Measurements from ENCODE around the gene NFKB1.

NFKB1 gene

DNA sequence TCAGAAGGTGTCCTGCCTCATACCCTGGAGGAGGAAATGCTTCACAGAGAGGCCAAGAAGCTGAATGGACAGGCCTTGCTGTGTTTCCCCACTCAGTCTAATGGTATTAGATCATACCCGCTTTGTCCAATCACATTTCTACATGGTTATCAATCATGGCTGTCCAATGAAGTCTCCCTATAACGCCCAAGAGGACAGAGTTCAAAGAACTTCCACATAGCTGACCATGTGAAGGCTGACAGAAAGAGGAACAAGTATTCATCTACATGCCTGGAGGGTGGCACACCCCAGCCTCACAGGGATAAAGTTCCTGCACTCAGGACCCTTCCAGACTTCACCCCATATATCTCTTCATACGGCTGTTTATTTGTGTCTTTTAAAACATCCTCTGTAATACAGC is 136.2 kb downstream of the NFKB1 start:
- no CpG with 5 or more reads among the region's 3 CpGs for WGBS (ENCODE audit: extremely low coverage, insufficient coverage, low lambda C conversion rate)

GRCh38 chr4:102638621-102639020 is 137.5 kb downstream of the NFKB1 start:
- DNase-seq, result no peak
- Histone ChIP-seq H3K27ac (ENCODE audit: low read depth, low read length) (no peak overlapping the region), H3K56ac (ENCODE audit: low read length) (no peak overlapping the region), H4K8ac (ENCODE audit: low read depth, low read length) (no peak overlapping the region), H3K23ac (ENCODE audit: low read length) (no peak overlapping the region), H2BK5ac (ENCODE audit: low read length) (no peak overlapping the region), H3K27me3 (ENCODE audit: insufficient read depth, low read length, poor library complexity) (no peaks in the 10 kb centered on the region), H3K9ac (ENCODE audit: low read length) (no peak overlapping the region), H3K79me2 (ENCODE audit: control insufficient read depth, insufficient read depth, low read length) (no peaks in the 10 kb centered on the region), H3K4me3 (ENCODE audit: low read length) (no peak overlapping the region), H4K5ac (ENCODE audit: low read length) (no peak overlapping the region), H3K36me3 (ENCODE audit: control insufficient read depth, insufficient read depth, low read length) (no peaks in the 10 kb centered on the region), H3K79me1 (ENCODE audit: low read length) (no peaks in the 10 kb centered on the region), H2AK5ac (ENCODE audit: low read length) (no peak overlapping the region), H3K18ac (ENCODE audit: low read length) (no peak overlapping the region), H3K4ac (ENCODE audit: low read depth, low read length) (no peak overlapping the region), H2BK120ac (ENCODE audit: low read depth, low read length) (no peak overlapping the region), H3K4me1 (ENCODE audit: control insufficient read depth, low read depth, low read length) (no peaks in the 10 kb centered on the region), H2BK15ac (replicated peaks; ENCODE audit: low read depth) (no peak overlapping the region), H3K4me2 (ENCODE audit: low read length) (no peak overlapping the region)
- WGBS (ENCODE audit: extremely low coverage, insufficient coverage, low lambda C conversion rate), result no CpG with 5 or more reads among the region's 1 CpG

More for the DNA sequence above, 136.2 kb downstream of the NFKB1 start:
- Histone ChIP-seq H2AK5ac (ENCODE audit: low read length) (no peak overlapping the region), H4K5ac (ENCODE audit: low read length) (no peak overlapping the region), H3K18ac (ENCODE audit: low read length) (no peak overlapping the region), H3K79me1 (ENCODE audit: low read length) (no peaks in the 10 kb centered on the region), H3K4ac (ENCODE audit: low read depth, low read length) (no peak overlapping the region), H2BK5ac (ENCODE audit: low read length) (no peak overlapping the region), H3K27me3 (ENCODE audit: insufficient read depth, low read length, poor library complexity) (no peaks in the 10 kb centered on the region), H3K4me1 (ENCODE audit: control insufficient read depth, low read depth, low read length) (no peaks in the 10 kb centered on the region), H4K8ac (ENCODE audit: low read depth, low read length) (no peak overlapping the region), H3K9ac (ENCODE audit: low read length) (no peak overlapping the region), H3K4me3 (ENCODE audit: low read length) (no peak overlapping the region), H3K27ac (ENCODE audit: low read depth, low read length) (no peak overlapping the region), H3K79me2 (ENCODE audit: control insufficient read depth, insufficient read depth, low read length) (no peaks in the 10 kb centered on the region), H3K56ac (ENCODE audit: low read length) (no peak overlapping the region), H2BK120ac (ENCODE audit: low read depth, low read length) (no peak overlapping the region), H3K23ac (ENCODE audit: low read length) (no peak overlapping the region), H3K4me2 (ENCODE audit: low read length) (no peak overlapping the region), H2BK15ac (replicated peaks; ENCODE audit: low read depth) (no peak overlapping the region), H3K36me3 (ENCODE audit: control insufficient read depth, insufficient read depth, low read length) (no peaks in the 10 kb centered on the region)
- no peak for DNase-seq

- no peak overlapping the region for H4K8ac ChIP-seq (ENCODE audit: low read depth, low read length)
- no peak overlapping the region for H3K18ac ChIP-seq (ENCODE audit: low read length)
- no peak for DNase-seq
- no peak overlapping the region for H4K5ac ChIP-seq (ENCODE audit: low read length)
- H3K79me2 ChIP-seq (ENCODE audit: control insufficient read depth, insufficient read depth, low read length), result no peaks in the 10 kb centered on the region
- H2AK5ac ChIP-seq (ENCODE audit: low read length), result no peak overlapping the region
- H3K4me1 ChIP-seq (ENCODE audit: control insufficient read depth, low read depth, low read length), result no peaks in the 10 kb centered on the region
- no peak overlapping the region for H3K27ac ChIP-seq (ENCODE audit: low read depth, low read length)
- no peaks in the 10 kb centered on the region for H3K27me3 ChIP-seq (ENCODE audit: insufficient read depth, low read length, poor library complexity)
- H3K79me1 ChIP-seq (ENCODE audit: low read length), result no peaks in the 10 kb centered on the region
- H2BK5ac ChIP-seq (ENCODE audit: low read length), result no peak overlapping the region
- H3K4ac ChIP-seq (ENCODE audit: low read depth, low read length), result no peak overlapping the region
- H3K23ac ChIP-seq (ENCODE audit: low read length), result no peak overlapping the region
- H3K4me2 ChIP-seq (ENCODE audit: low read length), result no peak overlapping the region
- no peaks in the 10 kb centered on the region for H3K36me3 ChIP-seq (ENCODE audit: control insufficient read depth, insufficient read depth, low read length)
- H3K4me3 ChIP-seq (ENCODE audit: low read length), result no peak overlapping the region
- WGBS (ENCODE audit: extremely low coverage, insufficient coverage, low lambda C conversion rate), result no CpG with 5 or more reads among the region's 7 CpGs
- no peak overlapping the region for H2BK120ac ChIP-seq (ENCODE audit: low read depth, low read length)
- H2BK15ac ChIP-seq (replicated peaks; ENCODE audit: low read depth), result no peak overlapping the region
- H3K56ac ChIP-seq (ENCODE audit: low read length), result no peak overlapping the region
- H3K9ac ChIP-seq (ENCODE audit: low read length), result no peak overlapping the region
Observed at GRCh38 chr4:102639598-102639997, 138.4 kb downstream of the NFKB1 start.

DNA sequence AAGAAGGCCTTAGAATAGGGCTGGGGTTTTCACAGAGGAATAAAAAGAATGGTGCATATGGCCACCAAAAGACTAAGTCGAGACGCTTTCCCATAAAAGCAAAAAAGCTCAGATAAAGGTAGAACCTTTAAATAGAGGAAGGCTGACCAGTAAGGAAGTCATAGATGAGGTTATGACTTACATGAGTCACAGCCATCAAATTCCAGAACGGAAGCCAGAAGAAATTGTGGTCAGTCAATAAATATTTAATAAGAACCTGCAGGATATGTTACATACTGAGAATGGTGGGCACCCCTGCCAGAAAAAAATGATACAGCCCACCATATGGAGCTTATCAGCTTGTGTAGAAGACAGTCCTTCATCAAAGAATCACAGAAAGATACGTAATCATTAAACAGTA is 139.5 kb downstream of the NFKB1 start:
- Histone ChIP-seq H4K5ac (ENCODE audit: low read length) (no peak overlapping the region), H3K4me2 (ENCODE audit: low read length) (no peak overlapping the region), H4K8ac (ENCODE audit: low read depth, low read length) (no peak overlapping the region), H2BK15ac (replicated peaks; ENCODE audit: low read depth) (no peak overlapping the region), H3K56ac (ENCODE audit: low read length) (no peak overlapping the region), H3K79me2 (ENCODE audit: control insufficient read depth, insufficient read depth, low read length) (no peaks in the 10 kb centered on the region), H3K18ac (ENCODE audit: low read length) (no peak overlapping the region), H3K4me3 (ENCODE audit: low read length) (no peak overlapping the region), H3K23ac (ENCODE audit: low read length) (no peak overlapping the region), H2BK5ac (ENCODE audit: low read length) (no peak overlapping the region), H2AK5ac (ENCODE audit: low read length) (no peak overlapping the region), H3K27me3 (ENCODE audit: insufficient read depth, low read length, poor library complexity) (no peaks in the 10 kb centered on the region), H3K4ac (ENCODE audit: low read depth, low read length) (no peak overlapping the region), H3K9ac (ENCODE audit: low read length) (no peak overlapping the region), H3K79me1 (ENCODE audit: low read length) (no peaks in the 10 kb centered on the region), H2BK120ac (ENCODE audit: low read depth, low read length) (no peak overlapping the region), H3K36me3 (ENCODE audit: control insufficient read depth, insufficient read depth, low read length) (no peaks in the 10 kb centered on the region), H3K27ac (ENCODE audit: low read depth, low read length) (no peak overlapping the region), H3K4me1 (ENCODE audit: control insufficient read depth, low read depth, low read length) (no peaks in the 10 kb centered on the region)
- DNase-seq, result no peak
- WGBS (ENCODE audit: extremely low coverage, insufficient coverage, low lambda C conversion rate), result no CpG with 5 or more reads among the region's 4 CpGs

GRCh38 chr4:102641793-102642192 is 140.6 kb downstream of the NFKB1 start:
- H3K4ac ChIP-seq (ENCODE audit: low read depth, low read length), result no peak overlapping the region
- H3K4me3 ChIP-seq (ENCODE audit: low read length), result no peak overlapping the region
- H2AK5ac ChIP-seq (ENCODE audit: low read length), result no peak overlapping the region
- no peaks in the 10 kb centered on the region for H3K36me3 ChIP-seq (ENCODE audit: control insufficient read depth, insufficient read depth, low read length)
- no peaks in the 10 kb centered on the region for H3K4me1 ChIP-seq (ENCODE audit: control insufficient read depth, low read depth, low read length)
- no peak overlapping the region for H3K27ac ChIP-seq (ENCODE audit: low read depth, low read length)
- H3K4me2 ChIP-seq (ENCODE audit: low read length), result no peak overlapping the region
- no peaks in the 10 kb centered on the region for H3K27me3 ChIP-seq (ENCODE audit: insufficient read depth, low read length, poor library complexity)
- H4K8ac ChIP-seq (ENCODE audit: low read depth, low read length), result no peak overlapping the region
- H2BK5ac ChIP-seq (ENCODE audit: low read length), result no peak overlapping the region
- no peak overlapping the region for H3K9ac ChIP-seq (ENCODE audit: low read length)
- DNase-seq, result no peak
- H4K5ac ChIP-seq (ENCODE audit: low read length), result no peak overlapping the region
- H3K23ac ChIP-seq (ENCODE audit: low read length), result no peak overlapping the region
- no peak overlapping the region for H3K18ac ChIP-seq (ENCODE audit: low read length)
- no peak overlapping the region for H2BK15ac ChIP-seq (replicated peaks; ENCODE audit: low read depth)
- H3K79me2 ChIP-seq (ENCODE audit: control insufficient read depth, insufficient read depth, low read length), result no peaks in the 10 kb centered on the region
- no peak overlapping the region for H3K56ac ChIP-seq (ENCODE audit: low read length)
- no peaks in the 10 kb centered on the region for H3K79me1 ChIP-seq (ENCODE audit: low read length)
- no peak overlapping the region for H2BK120ac ChIP-seq (ENCODE audit: low read depth, low read length)

GRCh38 chr4:102642631-102643298 is 141.6 kb downstream of the NFKB1 start:
- H3K23ac ChIP-seq (ENCODE audit: low read length), result no peak overlapping the region
- H4K8ac ChIP-seq (ENCODE audit: low read depth, low read length), result no peak overlapping the region
- no peak overlapping the region for H2BK15ac ChIP-seq (replicated peaks; ENCODE audit: low read depth)
- H2BK120ac ChIP-seq (ENCODE audit: low read depth, low read length), result no peak overlapping the region
- DNase-seq, result no peak
- no peaks in the 10 kb centered on the region for H3K27me3 ChIP-seq (ENCODE audit: insufficient read depth, low read length, poor library complexity)
- WGBS (ENCODE audit: extremely low coverage, insufficient coverage, low lambda C conversion rate), result 100% methylated on average over 1 of the region's 5 CpGs
- no peaks in the 10 kb centered on the region for H3K79me1 ChIP-seq (ENCODE audit: low read length)
- no peak overlapping the region for H3K18ac ChIP-seq (ENCODE audit: low read length)
- no peak overlapping the region for H3K56ac ChIP-seq (ENCODE audit: low read length)
- H3K79me2 ChIP-seq (ENCODE audit: control insufficient read depth, insufficient read depth, low read length), result no peaks in the 10 kb centered on the region
- H4K5ac ChIP-seq (ENCODE audit: low read length), result no peak overlapping the region
- H2BK5ac ChIP-seq (ENCODE audit: low read length), result no peak overlapping the region
- H3K9ac ChIP-seq (ENCODE audit: low read length), result no peak overlapping the region
- no peaks in the 10 kb centered on the region for H3K36me3 ChIP-seq (ENCODE audit: control insufficient read depth, insufficient read depth, low read length)
- H3K4me2 ChIP-seq (ENCODE audit: low read length), result no peak overlapping the region
- H3K4me1 ChIP-seq (ENCODE audit: control insufficient read depth, low read depth, low read length), result no peaks in the 10 kb centered on the region
- H3K4me3 ChIP-seq (ENCODE audit: low read length), result no peak overlapping the region
- H3K4ac ChIP-seq (ENCODE audit: low read depth, low read length), result no peak overlapping the region
- H2AK5ac ChIP-seq (ENCODE audit: low read length), result no peak overlapping the region
- H3K27ac ChIP-seq (ENCODE audit: low read depth, low read length), result no peak overlapping the region

Data from mesendoderm (in vitro differentiated cells).